ENCODE data around the gene NRXN3. TPM values are rescaled to one million over a fixed set of nuclear protein-coding genes. Genes with fewer than 3 reads are reported as not detected.

The NRXN3 gene
- total RNA-seq, 1 experiment from 2014 or later = 0.80 TPM

- Histone ChIP-seq H3K36me3 (replicated peaks; ENCODE audit: control insufficient read depth, insufficient read depth, low read length) (no peaks in the 10 kb centered on the region), H3K4me3 (ENCODE audit: insufficient read depth, low read depth, low read length) (no peak overlapping the region), H3K27me3 (ENCODE audit: control insufficient read depth, insufficient read depth, low read length) (no peaks in the 10 kb centered on the region)
- DNase-seq = no peak
Measured at GRCh38 chr14:79580906-79581305, 1410.7 kb downstream of the NRXN3 start.

GRCh38 chr14:79581912-79582576 lies 1411.9 kb downstream of the NRXN3 start:
- Histone ChIP-seq H3K27me3 (ENCODE audit: control insufficient read depth, insufficient read depth, low read length) (no peaks in the 10 kb centered on the region), H3K4me3 (ENCODE audit: insufficient read depth, low read depth, low read length) (no peak overlapping the region), H3K36me3 (replicated peaks; ENCODE audit: control insufficient read depth, insufficient read depth, low read length) (no peaks in the 10 kb centered on the region)
- no peak for DNase-seq

- H3K27me3 ChIP-seq (ENCODE audit: control insufficient read depth, insufficient read depth, low read length) = no peaks in the 10 kb centered on the region
Measured at GRCh38 chr14:79583738-79584408, 1413.7 kb downstream of the NRXN3 start.

GRCh38 chr14:79584679-79585078 lies 1414.5 kb downstream of the NRXN3 start:
- Histone ChIP-seq H3K4me3 (ENCODE audit: insufficient read depth, low read depth, low read length) (no peak overlapping the region), H3K36me3 (replicated peaks; ENCODE audit: control insufficient read depth, insufficient read depth, low read length) (no peaks in the 10 kb centered on the region), H3K27me3 (ENCODE audit: control insufficient read depth, insufficient read depth, low read length) (no peaks in the 10 kb centered on the region)
- no peak for DNase-seq

More at GRCh38 chr14:79583738-79584408, 1413.7 kb downstream of the NRXN3 start:
- no peak for DNase-seq
- H3K36me3 ChIP-seq (replicated peaks; ENCODE audit: control insufficient read depth, insufficient read depth, low read length) = no peaks in the 10 kb centered on the region
- H3K4me3 ChIP-seq (ENCODE audit: insufficient read depth, low read depth, low read length) = no peak overlapping the region

- no peak for DNase-seq
- Histone ChIP-seq H3K27me3 (ENCODE audit: control insufficient read depth, insufficient read depth, low read length) (no peaks in the 10 kb centered on the region), H3K4me3 (ENCODE audit: insufficient read depth, low read depth, low read length) (no peak overlapping the region), H3K36me3 (replicated peaks; ENCODE audit: control insufficient read depth, insufficient read depth, low read length) (no peaks in the 10 kb centered on the region)
Measured at GRCh38 chr14:79585845-79586244, 1415.7 kb downstream of the NRXN3 start.

- Histone ChIP-seq H3K27me3 (ENCODE audit: control insufficient read depth, insufficient read depth, low read length) (no peaks in the 10 kb centered on the region), H3K36me3 (replicated peaks; ENCODE audit: control insufficient read depth, insufficient read depth, low read length) (no peaks in the 10 kb centered on the region), H3K4me3 (ENCODE audit: insufficient read depth, low read depth, low read length) (no peak overlapping the region)
- no peak for DNase-seq
Measured at GRCh38 chr14:79586416-79586815, 1416.2 kb downstream of the NRXN3 start.

- DNase-seq = no peak
- H3K27me3 ChIP-seq (ENCODE audit: control insufficient read depth, insufficient read depth, low read length) = no peaks in the 10 kb centered on the region
- H3K36me3 ChIP-seq (replicated peaks; ENCODE audit: control insufficient read depth, insufficient read depth, low read length) = no peaks in the 10 kb centered on the region
- H3K4me3 ChIP-seq (ENCODE audit: insufficient read depth, low read depth, low read length) = no peak overlapping the region
Measured at GRCh38 chr14:79586989-79587598, 1416.9 kb downstream of the NRXN3 start.

GRCh38 chr14:79587875-79588274 lies 1417.7 kb downstream of the NRXN3 start:
- Histone ChIP-seq H3K36me3 (replicated peaks; ENCODE audit: control insufficient read depth, insufficient read depth, low read length) (no peaks in the 10 kb centered on the region), H3K27me3 (ENCODE audit: control insufficient read depth, insufficient read depth, low read length) (no peaks in the 10 kb centered on the region), H3K4me3 (ENCODE audit: insufficient read depth, low read depth, low read length) (no peak overlapping the region)
- no peak for DNase-seq

- Histone ChIP-seq H3K27me3 (ENCODE audit: control insufficient read depth, insufficient read depth, low read length) (no peaks in the 10 kb centered on the region), H3K36me3 (replicated peaks; ENCODE audit: control insufficient read depth, insufficient read depth, low read length) (no peaks in the 10 kb centered on the region), H3K4me3 (ENCODE audit: insufficient read depth, low read depth, low read length) (no peak overlapping the region)
- DNase-seq = no peak
Measured at GRCh38 chr14:79588398-79588797, 1418.2 kb downstream of the NRXN3 start.

- H3K4me3 ChIP-seq (ENCODE audit: insufficient read depth, low read depth, low read length) = no peak overlapping the region
- H3K27me3 ChIP-seq (ENCODE audit: control insufficient read depth, insufficient read depth, low read length) = no peaks in the 10 kb centered on the region
- DNase-seq = no peak
- no peaks in the 10 kb centered on the region for H3K36me3 ChIP-seq (replicated peaks; ENCODE audit: control insufficient read depth, insufficient read depth, low read length)
Measured at GRCh38 chr14:79596551-79596950, 1426.4 kb downstream of the NRXN3 start.

GRCh38 chr14:79597566-79597965 lies 1427.4 kb downstream of the NRXN3 start:
- no peak for DNase-seq
- no peaks in the 10 kb centered on the region for H3K36me3 ChIP-seq (replicated peaks; ENCODE audit: control insufficient read depth, insufficient read depth, low read length)
- no peaks in the 10 kb centered on the region for H3K27me3 ChIP-seq (ENCODE audit: control insufficient read depth, insufficient read depth, low read length)
- H3K4me3 ChIP-seq (ENCODE audit: insufficient read depth, low read depth, low read length) = no peak overlapping the region

- Histone ChIP-seq H3K4me3 (ENCODE audit: insufficient read depth, low read depth, low read length) (no peak overlapping the region), H3K27me3 (ENCODE audit: control insufficient read depth, insufficient read depth, low read length) (no peaks in the 10 kb centered on the region), H3K36me3 (replicated peaks; ENCODE audit: control insufficient read depth, insufficient read depth, low read length) (no peaks in the 10 kb centered on the region)
- DNase-seq = no peak
Measured at GRCh38 chr14:79598339-79598738, 1428.2 kb downstream of the NRXN3 start.

GRCh38 chr14:79599239-79599638 lies 1429.1 kb downstream of the NRXN3 start:
- no peaks in the 10 kb centered on the region for H3K27me3 ChIP-seq (ENCODE audit: control insufficient read depth, insufficient read depth, low read length)
- DNase-seq = no peak
- H3K4me3 ChIP-seq (ENCODE audit: insufficient read depth, low read depth, low read length) = no peak overlapping the region
- no peaks in the 10 kb centered on the region for H3K36me3 ChIP-seq (replicated peaks; ENCODE audit: control insufficient read depth, insufficient read depth, low read length)

- H3K27me3 ChIP-seq (ENCODE audit: control insufficient read depth, insufficient read depth, low read length) = no peaks in the 10 kb centered on the region
- no peak overlapping the region for H3K4me3 ChIP-seq (ENCODE audit: insufficient read depth, low read depth, low read length)
- DNase-seq = no peak
- H3K36me3 ChIP-seq (replicated peaks; ENCODE audit: control insufficient read depth, insufficient read depth, low read length) = no peaks in the 10 kb centered on the region
Measured at GRCh38 chr14:79600406-79600805, 1430.2 kb downstream of the NRXN3 start.

GRCh38 chr14:79601579-79601978 lies 1431.4 kb downstream of the NRXN3 start:
- no peaks in the 10 kb centered on the region for H3K27me3 ChIP-seq (ENCODE audit: control insufficient read depth, insufficient read depth, low read length)
- no peaks in the 10 kb centered on the region for H3K36me3 ChIP-seq (replicated peaks; ENCODE audit: control insufficient read depth, insufficient read depth, low read length)
- no peak overlapping the region for H3K4me3 ChIP-seq (ENCODE audit: insufficient read depth, low read depth, low read length)
- DNase-seq = no peak
